CD4-positive, CD25-positive, alpha-beta regulatory T cell (primary cell): ENCODE results near the gene PTPMT1. TPM values are rescaled to one million over a fixed set of nuclear protein-coding genes. Genes with fewer than 3 reads are reported as not detected.
A peak's percentile ranks its signal among the peaks of the same experiment; 100 is the strongest.

Source experiments
- ATAC-seq, 2 donors: fragments of 150-1000 bp; cut with Tn5 transposase; one replicate each; pipeline ENCODE4 v1.10.0; 2021; ENCODE audit warnings: low read depth in 2 of 2, moderate number of reproducible peaks in 2 of 2, moderate library complexity in 1 of 2
- DNase-seq, 3 donors: peaks; one replicate each; pipeline versions ENCODE4 v3.0.0 to v3.0.0-alpha.2; 2012 to 2022; ENCODE audit warnings: mixed read lengths in 1 of 3
- H3K27ac ChIP-seq: one replicate; pipeline ENCODE4 v1.7.0; 2013; ENCODE audit warnings: mild to moderate bottlenecking, low read length; ENCODE audit not compliant: insufficient read depth, poor library complexity, severe bottlenecking
- H3K27me3 ChIP-seq: one replicate; pipeline ENCODE4 v1.7.0; 2013; ENCODE audit warnings: low read length; ENCODE audit not compliant: control insufficient read depth, insufficient read depth
- H3K36me3 ChIP-seq: one replicate; pipeline ENCODE4 v1.7.0; 2013; ENCODE audit warnings: mild to moderate bottlenecking, low read length, moderate library complexity; ENCODE audit not compliant: control insufficient read depth, insufficient read depth
- H3K4me1 ChIP-seq: 2 replicates; pipeline ENCODE4 v1.7.0; 2013; ENCODE audit warnings: mild to moderate bottlenecking, low read length; ENCODE audit not compliant: insufficient read depth, control insufficient read depth, poor library complexity, severe bottlenecking
- H3K4me3 ChIP-seq: one replicate; pipeline ENCODE4 v1.7.0; 2013; ENCODE audit warnings: low read depth, mild to moderate bottlenecking, low read length, moderate library complexity
- H3K9me3 ChIP-seq, 2 experiments: 1 replicate in 1 of 2; 2 replicates in 1 of 2; pipeline ENCODE4 v1.7.0; 2013; ENCODE audit warnings: low read length in 2 of 2, mild to moderate bottlenecking in 1 of 2, moderate library complexity in 1 of 2; ENCODE audit not compliant: control insufficient read depth in 2 of 2
- H3K27ac Mint-ChIP-seq, 3 donors: one replicate each; pipeline ENCODE4 v1.8.0; 2020 to 2022; ENCODE audit warnings: mild to moderate bottlenecking in 3 of 3, mixed read lengths in 3 of 3, moderate library complexity in 2 of 3
- H3K27me3 Mint-ChIP-seq: one replicate; pipeline ENCODE4 v1.8.0; 2022; ENCODE audit warnings: mild to moderate bottlenecking, mixed read lengths
- H3K36me3 Mint-ChIP-seq: one replicate; pipeline ENCODE4 v1.8.0; 2020; ENCODE audit warnings: mixed read lengths
- H3K4me1 Mint-ChIP-seq, 4 donors: one replicate each; pipeline ENCODE4 v1.8.0; 2020 to 2022; ENCODE audit warnings: mixed read lengths in 4 of 4, mild to moderate bottlenecking in 1 of 4
- H3K4me3 Mint-ChIP-seq, 4 donors: one replicate each; pipeline ENCODE4 v1.8.0; 2020 to 2022; ENCODE audit warnings: mild to moderate bottlenecking in 4 of 4, mixed read lengths in 4 of 4, moderate library complexity in 3 of 4
- H3K9me3 Mint-ChIP-seq, 7 donors: one replicate each; pipeline ENCODE4 v1.8.0; 2020 to 2022; ENCODE audit warnings: mixed read lengths in 7 of 7, mild to moderate bottlenecking in 3 of 7, moderate library complexity in 2 of 7
- polyA plus RNA-seq, 4 donors: library from polyadenylated mRNA; unstranded; fragments of 300-500 nt; fragmentation: Illumina TruSeq; gene quantifications; one replicate each; pipeline ENCODE4 v1.2.3, GENCODE V29; 2021
- total RNA-seq: library from RNA; stranded (reverse); gene quantifications from one replicate; pipeline ENCODE4 v1.2.3, GENCODE V29; 2022

Gene PTPMT1
- total and polyA plus RNA-seq, 5 donors from 2014 or later: 19.5 to 86.1 (median 73.7) TPM

GRCh38 chr11:47617417-47617809, 52.0 kb downstream of the PTPMT1 start:
- Mint-ChIP-seq H3K27me3 (no peaks in the 10 kb centered on the region), H3K4me3 (no peak overlapping the region), H3K4me1 (peaks cover 0 to 5% (median 0%) of the 10 kb centered on the region in 4 donors), H3K9me3 (no peaks in the 10 kb centered on the region), H3K36me3 (peaks cover 14% of the 10 kb centered on the region), H3K27ac (no peak overlapping the region)
- Histone ChIP-seq H3K36me3 (peaks cover 38% of the 10 kb centered on the region), H3K27me3 (no peaks in the 10 kb centered on the region), H3K4me3 (no peak overlapping the region), H3K27ac (no peak overlapping the region), H3K9me3 (no peaks in the 10 kb centered on the region), H3K4me1 (no peaks in the 10 kb centered on the region)
- DNase-seq: no peak
- no peak for ATAC-seq

- H3K27me3 Mint-ChIP-seq: no peaks in the 10 kb centered on the region
- H3K36me3 Mint-ChIP-seq: peaks cover 19% of the 10 kb centered on the region
- no peaks in the 10 kb centered on the region for H3K9me3 Mint-ChIP-seq
- Histone ChIP-seq H3K27me3 (no peaks in the 10 kb centered on the region), H3K36me3 (peaks cover 64% of the 10 kb centered on the region), H3K4me3 (no peak overlapping the region), H3K27ac (no peak overlapping the region), H3K9me3 (no peaks in the 10 kb centered on the region), H3K4me1 (no peaks in the 10 kb centered on the region)
- no peak overlapping the region for H3K4me3 Mint-ChIP-seq
- ATAC-seq (no peak), DNase-seq (no peak)
- H3K27ac Mint-ChIP-seq: peak overlapping the region in 1 of 3 donors; percentile 33
- peaks cover 0 to 5% (median 0%) of the 10 kb centered on the region in 4 donors for H3K4me1 Mint-ChIP-seq
Observed at GRCh38 chr11:47620836-47621378, 55.5 kb downstream of the PTPMT1 start.

Other genes with a start within 250 kb of the PTPMT1 start
- gene MYBPC3, start 212.9 kb upstream of the PTPMT1 start, total RNA-seq: not detected
- not detected for gene MYBPC3, start 212.9 kb upstream of the PTPMT1 start, polyA plus RNA-seq
- 0.57 TPM for gene SPI1, start 187.1 kb upstream of the PTPMT1 start, total RNA-seq
- gene SPI1, start 187.1 kb upstream of the PTPMT1 start, polyA plus RNA-seq: under 1 TPM in 2 of 4 donors, not detected in 2; 0.13 to 0.41 TPM
- 30.4 TPM for gene SLC39A13, start 157.0 kb upstream of the PTPMT1 start, total RNA-seq
- 10 to 100 TPM; 21.9 to 32.8 (median 23.3) TPM for gene SLC39A13, start 157.0 kb upstream of the PTPMT1 start, polyA plus RNA-seq
- 58.9 TPM for gene PSMC3, start 139.2 kb upstream of the PTPMT1 start, total RNA-seq
- 100 to 1,000 TPM; 102 to 153 (median 120) TPM for gene PSMC3, start 139.2 kb upstream of the PTPMT1 start, polyA plus RNA-seq
- gene RAPSN, start 116.5 kb upstream of the PTPMT1 start, total RNA-seq: 1.7 TPM
- not detected for gene RAPSN, start 116.5 kb upstream of the PTPMT1 start, polyA plus RNA-seq
- 124 TPM for gene CELF1, start 12.5 kb upstream of the PTPMT1 start, total RNA-seq
- gene CELF1, start 12.5 kb upstream of the PTPMT1 start, polyA plus RNA-seq: 10 to 100 TPM; 30.8 to 61.2 (median 47.9) TPM
- gene KBTBD4, start 13.4 kb downstream of the PTPMT1 start, total RNA-seq: 23.7 TPM
- 10 to 100 TPM; 48.7 to 54.4 (median 50.9) TPM for gene KBTBD4, start 13.4 kb downstream of the PTPMT1 start, polyA plus RNA-seq
- 70.6 TPM for gene NDUFS3, start 13.5 kb downstream of the PTPMT1 start, total RNA-seq
- 100 to 1,000 TPM; 112 to 129 (median 121) TPM for gene NDUFS3, start 13.5 kb downstream of the PTPMT1 start, polyA plus RNA-seq
- 0.27 TPM for gene FAM180B, start 21.1 kb downstream of the PTPMT1 start, total RNA-seq
- not detected for gene FAM180B, start 21.1 kb downstream of the PTPMT1 start, polyA plus RNA-seq
- 1.3 TPM for gene C1QTNF4, start 28.8 kb downstream of the PTPMT1 start, total RNA-seq
- under 1 TPM in 1 of 4 donors, not detected in 3; 0.16 TPM for gene C1QTNF4, start 28.8 kb downstream of the PTPMT1 start, polyA plus RNA-seq
- gene MTCH2, start 77.0 kb downstream of the PTPMT1 start, total RNA-seq: 21.5 TPM
- 10 to 100 TPM; 50.2 to 95.9 (median 65.8) TPM for gene MTCH2, start 77.0 kb downstream of the PTPMT1 start, polyA plus RNA-seq
- gene AGBL2, start 149.8 kb downstream of the PTPMT1 start, total RNA-seq: 11.0 TPM
- 1 to 10 TPM in 1 of 4 donors, under 1 TPM in 3; 0.72 to 1.3 (median 0.91) TPM for gene AGBL2, start 149.8 kb downstream of the PTPMT1 start, polyA plus RNA-seq
- gene FNBP4, start 201.7 kb downstream of the PTPMT1 start, total RNA-seq: 282 TPM
- gene FNBP4, start 201.7 kb downstream of the PTPMT1 start, polyA plus RNA-seq: 10 to 100 TPM; 27.7 to 43.9 (median 35.6) TPM